H9 (cell line): ENCODE measurements around the gene NECTIN1. TPM values are rescaled to one million over a fixed set of nuclear protein-coding genes. Genes with fewer than 3 reads are reported as not detected.

Experiments
- DNase-seq: peaks from one replicate; pipeline ENCODE4 v3.0.0-alpha.2; 2017
- H2AFZ ChIP-seq: one replicate; pipeline ENCODE4 v1.6.1; 2013; ENCODE audit warnings: mild to moderate bottlenecking, low read length, control low read depth, moderate library complexity
- H2AK5ac ChIP-seq: 2 replicates; pipeline ENCODE4 v1.6.1; 2013; ENCODE audit warnings: low read length, control low read depth, mixed read lengths; ENCODE audit not compliant: insufficient read length
- H2BK120ac ChIP-seq: one replicate; pipeline ENCODE4 v1.6.1; 2013; ENCODE audit warnings: low read depth, mild to moderate bottlenecking, low read length, control low read depth, inconsistent platforms; ENCODE audit not compliant: poor library complexity, severe bottlenecking
- H2BK12ac ChIP-seq: 2 replicates; pipeline ENCODE4 v1.6.1; 2013; ENCODE audit warnings: low read length, control low read depth, mixed read lengths, low read depth; ENCODE audit not compliant: insufficient read length
- H2BK15ac ChIP-seq: 2 replicates; pipeline ENCODE4 v1.6.1; 2013; ENCODE audit warnings: low read depth, low read length, control low read depth
- H2BK20ac ChIP-seq: one replicate; pipeline ENCODE4 v1.6.1; 2013; ENCODE audit warnings: low read depth, mild to moderate bottlenecking, low read length, control low read depth, inconsistent platforms; ENCODE audit not compliant: poor library complexity, severe bottlenecking
- H2BK5ac ChIP-seq: 2 replicates; pipeline ENCODE4 v1.6.1; 2013; ENCODE audit warnings: low read length, control low read depth, mixed read lengths; ENCODE audit not compliant: insufficient read length
- H3K14ac ChIP-seq: 2 replicates; pipeline ENCODE4 v1.6.1; 2013; ENCODE audit warnings: low read length, control low read depth; ENCODE audit not compliant: insufficient read depth
- H3K18ac ChIP-seq: 2 replicates; pipeline ENCODE4 v1.6.1; 2013; ENCODE audit warnings: low read depth, mild to moderate bottlenecking, mixed read lengths, low read length, control low read depth; ENCODE audit not compliant: insufficient read length
- H3K23ac ChIP-seq: 2 replicates; pipeline ENCODE4 v1.6.1; 2013; ENCODE audit warnings: low read length, control low read depth, mixed read lengths, low read depth; ENCODE audit not compliant: insufficient read length
- H3K23me2 ChIP-seq: 2 replicates; pipeline ENCODE4 v1.6.1; 2013; ENCODE audit warnings: low read depth, mild to moderate bottlenecking, mixed read lengths, low read length, control low read depth; ENCODE audit not compliant: insufficient read length, poor library complexity, severe bottlenecking
- H3K27ac ChIP-seq: 2 replicates; pipeline ENCODE4 v1.5.1; 2013; ENCODE audit warnings: low read length, control low read depth, mixed read lengths, low read depth; ENCODE audit not compliant: insufficient read length
- H3K27me3 ChIP-seq: 2 replicates; pipeline ENCODE4 v1.6.1; 2013; ENCODE audit warnings: low read length, control low read depth, inconsistent platforms; ENCODE audit not compliant: insufficient read depth
- H3K4ac ChIP-seq: 2 replicates; pipeline ENCODE4 v1.6.1; 2013; ENCODE audit warnings: low read depth, mild to moderate bottlenecking, control low read depth, inconsistent platforms, low read length, moderate library complexity
- H3K4me1 ChIP-seq: 2 replicates; pipeline ENCODE4 v1.6.1; 2013; ENCODE audit warnings: low read length, control low read depth, inconsistent platforms; ENCODE audit not compliant: insufficient read depth
- H3K4me2 ChIP-seq: 2 replicates; pipeline ENCODE4 v1.6.1; 2013; ENCODE audit warnings: low read length, control low read depth, mixed read lengths; ENCODE audit not compliant: insufficient read length, insufficient read depth
- H3K56ac ChIP-seq: 2 replicates; pipeline ENCODE4 v1.6.1; 2013; ENCODE audit warnings: low read depth, mild to moderate bottlenecking, mixed read lengths, low read length, control low read depth; ENCODE audit not compliant: insufficient read length
- H3K79me1 ChIP-seq: 2 replicates; pipeline ENCODE4 v1.6.1; 2013; ENCODE audit warnings: low read depth, mild to moderate bottlenecking, moderate library complexity, low read length, control low read depth, inconsistent platforms; ENCODE audit not compliant: insufficient read depth, poor library complexity, severe bottlenecking
- H3K79me2 ChIP-seq: 2 replicates; pipeline ENCODE4 v1.6.1; 2013; ENCODE audit warnings: low read length, control low read depth, inconsistent platforms; ENCODE audit not compliant: insufficient read depth
- H3K9ac ChIP-seq: 2 replicates; pipeline ENCODE4 v1.6.1; 2013; ENCODE audit warnings: low read length, control low read depth, mixed read lengths; ENCODE audit not compliant: insufficient read length; ENCODE audit errors: extremely low read depth
- H3K9me3 ChIP-seq: one replicate; pipeline ENCODE4 v1.6.1; 2013; ENCODE audit warnings: low read depth, low read length, inconsistent platforms; ENCODE audit not compliant: control insufficient read depth
- H3T11ph ChIP-seq: one replicate; pipeline ENCODE4 v1.6.1; 2013; ENCODE audit warnings: mild to moderate bottlenecking, low read length, control low read depth, inconsistent platforms
- H4K20me1 ChIP-seq: one replicate; pipeline ENCODE4 v1.6.1; 2013; ENCODE audit not compliant: control insufficient read depth, insufficient read length, insufficient read depth
- H4K5ac ChIP-seq: 2 replicates; pipeline ENCODE4 v1.6.1; 2013; ENCODE audit warnings: low read depth, mild to moderate bottlenecking, mixed read lengths, low read length, control low read depth; ENCODE audit not compliant: insufficient read length
- H4K8ac ChIP-seq: replicated peaks from 2 replicates; pipeline ENCODE4 v1.6.1; 2013; ENCODE audit warnings: low read length, control low read depth, mixed read lengths, low read depth; ENCODE audit not compliant: insufficient read length
- H4K91ac ChIP-seq: 2 replicates; pipeline ENCODE4 v1.6.1; 2013; ENCODE audit warnings: low read depth, mild to moderate bottlenecking, moderate library complexity, mixed read lengths, low read length, control low read depth; ENCODE audit not compliant: insufficient read length
- H3K27ac Mint-ChIP-seq, 3 experiments: 2 replicates in 2 of 3; 3 replicates in 1 of 3; pipeline ENCODE4 v1.8.0; 2020 to 2021; ENCODE audit warnings: mixed read lengths in 3 of 3, mild to moderate bottlenecking in 1 of 3, moderate library complexity in 1 of 3
- H3K27me3 Mint-ChIP-seq: 2 replicates; pipeline ENCODE4 v1.8.0; 2021; ENCODE audit warnings: low read depth, mild to moderate bottlenecking, moderate library complexity, mixed read lengths
- H3K36me3 Mint-ChIP-seq, 3 experiments: 2 replicates in 2 of 3; 3 replicates in 1 of 3; pipeline ENCODE4 v1.8.0; 2020 to 2021; ENCODE audit warnings: low read depth in 3 of 3, mixed read lengths in 3 of 3; ENCODE audit not compliant: insufficient read depth in 1 of 3
- H3K4me1 Mint-ChIP-seq, 2 experiments: 2 replicates each; pipeline ENCODE4 v1.8.0; 2020; ENCODE audit warnings: mixed read lengths in 2 of 2
- H3K4me3 Mint-ChIP-seq, 2 experiments: 2 replicates in 1 of 2; 3 replicates in 1 of 2; pipeline ENCODE4 v1.8.0; 2020 to 2021; ENCODE audit warnings: mild to moderate bottlenecking in 2 of 2, mixed read lengths in 2 of 2, moderate library complexity in 1 of 2
- H3K9me3 Mint-ChIP-seq, 2 experiments: 2 replicates in 1 of 2; 3 replicates in 1 of 2; pipeline ENCODE4 v1.8.0; 2020; ENCODE audit warnings: mild to moderate bottlenecking in 2 of 2, mixed read lengths in 2 of 2, moderate library complexity in 1 of 2
- CTCF ChIP-seq: fragments of 200-600 bp; sonication (generic); conservative IDR thresholded peaks from 3 replicates; pipeline ENCODE4 v1.8.0; 2021; ENCODE audit warnings: antibody characterized with exemption, mild to moderate bottlenecking
- WGBS: extraction: QIAGEN DNeasy Blood & Tissue Kit; methylation state at CpG from one replicate; pipeline ENCODE4 v1.1.7; 2013; ENCODE audit warnings: missing lambda C conversion rate, low lambda C conversion rate, mixed read lengths; ENCODE audit not compliant: insufficient read length; ENCODE audit errors: extremely low coverage; 5-methylcytosine and 5-hydroxymethylcytosine counted together
- total RNA-seq: library from RNA; stranded (reverse); gene quantifications from 2 replicates; pipeline ENCODE4 v1.2.1, GENCODE V29; 2021

Gene NECTIN1
- total RNA-seq, 1 experiment from 2014 or later = 113 TPM

DNA sequence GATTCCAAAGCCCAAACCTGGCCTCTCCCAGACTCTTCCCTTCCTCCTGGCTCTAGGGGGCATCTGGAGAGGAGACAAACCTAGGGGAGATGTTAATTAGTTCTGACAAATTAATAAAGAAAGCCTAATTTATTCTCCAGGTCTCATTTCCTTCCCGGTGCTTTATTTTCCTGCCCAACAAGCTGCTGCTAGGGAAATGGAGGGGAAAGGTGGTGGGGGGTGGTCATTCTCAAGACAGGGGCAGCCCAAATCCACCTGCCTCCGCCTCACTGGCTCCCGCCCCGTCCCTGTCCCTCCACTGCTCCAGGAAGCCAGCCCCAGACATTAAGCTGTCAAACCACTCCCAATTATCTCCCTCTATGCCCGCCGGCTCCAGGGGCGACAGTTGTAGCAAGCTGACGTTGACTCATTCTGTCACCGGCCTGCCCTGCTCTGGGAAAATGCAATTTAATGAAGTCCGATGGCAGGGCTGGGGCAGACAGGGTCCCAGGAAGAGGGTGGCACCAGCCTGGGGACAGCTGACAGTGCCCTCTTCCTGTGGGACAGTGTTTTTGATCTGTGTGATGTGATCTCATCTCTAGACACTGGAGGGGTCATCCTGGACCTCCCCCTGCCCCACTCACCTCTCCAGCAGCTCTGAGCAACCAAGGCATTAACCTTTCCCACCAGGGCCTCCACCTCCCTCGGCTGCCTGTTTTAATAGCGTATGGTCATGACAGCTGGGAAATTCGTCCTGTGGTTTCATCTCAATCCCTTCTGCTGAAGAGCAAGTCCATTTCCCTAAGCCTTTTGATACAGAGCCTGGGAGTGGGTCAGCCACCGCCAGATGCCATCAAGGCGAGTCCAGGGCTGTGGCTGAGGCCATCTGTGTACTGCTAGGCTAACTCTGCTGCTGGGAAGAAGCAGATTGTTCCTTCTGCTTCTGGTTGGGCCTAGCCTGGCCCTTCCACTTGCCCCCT, 27.1 kb downstream of the NECTIN1 start:
- no peaks in the 10 kb centered on the region for H3K23me2 ChIP-seq
- H3K23ac ChIP-seq = no peak overlapping the region
- H4K91ac ChIP-seq = no peak overlapping the region
- no peak overlapping the region for H2BK12ac ChIP-seq
- no peak overlapping the region for H2AFZ ChIP-seq
- WGBS = no CpG with 5 or more reads among the region's 15 CpGs
- H2BK20ac ChIP-seq = no peak overlapping the region
- H3K14ac ChIP-seq = no peak overlapping the region; the same call in 1 of the 2 replicates
- no peak overlapping the region for H3K18ac ChIP-seq
- H4K8ac ChIP-seq = no peak overlapping the region
- no peaks in the 10 kb centered on the region; a peak in 1 of 5 replicates for H3K9me3 Mint-ChIP-seq
- no peaks in the 10 kb centered on the region for H3K9me3 ChIP-seq
- H3K4me3 Mint-ChIP-seq = no peak overlapping the region
- H2AK5ac ChIP-seq = no peak overlapping the region
- H2BK15ac ChIP-seq = no peak overlapping the region
- H3K56ac ChIP-seq = no peak overlapping the region
- peaks cover 23 to 31% of the 10 kb centered on the region in 2 experiments for H3K4me1 Mint-ChIP-seq
- H3K36me3 Mint-ChIP-seq = peaks cover 0 to 14% (median 10%) of the 10 kb centered on the region in 3 experiments
- peaks cover 3% of the 10 kb centered on the region; the same call in 1 of the 2 replicates for H3K4me1 ChIP-seq
- no peak overlapping the region for H2BK120ac ChIP-seq
- H3K27me3 Mint-ChIP-seq = no peaks in the 10 kb centered on the region
- peaks cover 17% of the 10 kb centered on the region for H3K79me1 ChIP-seq
- peak overlapping the region in 1 of 3 experiments; percentile 77; a peak in 1 of 7 replicates for H3K27ac Mint-ChIP-seq
- no peaks in the 10 kb centered on the region for H3K27me3 ChIP-seq
- no peak overlapping the region for H4K5ac ChIP-seq
- no peak overlapping the region for H3K27ac ChIP-seq
- H3K79me2 ChIP-seq = peaks cover 5% of the 10 kb centered on the region; the same call in 1 of the 2 replicates
- no peak overlapping the region for H3K4me2 ChIP-seq
- no peak overlapping the region for H3K4ac ChIP-seq
- H2BK5ac ChIP-seq = no peak overlapping the region
- H4K20me1 ChIP-seq = no peaks in the 10 kb centered on the region
- DNase-seq = no peak
- H3T11ph ChIP-seq = no peak overlapping the region
- TF ChIP-seq CTCF = no peak
- H3K9ac ChIP-seq = no peak overlapping the region
